ENCODE data around the gene KCTD17.

The KCTD17 gene

GRCh38 chr22:37080838-37081237, 29.3 kb downstream of the KCTD17 start:
- H3K56ac ChIP-seq (ENCODE audit: low read length): no peak overlapping the region
- H3K36me3 ChIP-seq (ENCODE audit: control insufficient read depth, insufficient read depth, low read length): no peaks in the 10 kb centered on the region
- no peaks in the 10 kb centered on the region for H3K79me1 ChIP-seq (ENCODE audit: low read length)
- no CpG with 5 or more reads among the region's 12 CpGs for WGBS (ENCODE audit: extremely low coverage, insufficient coverage, low lambda C conversion rate)
- H2AK5ac ChIP-seq (ENCODE audit: low read length): no peak overlapping the region
- no peak overlapping the region for H2BK120ac ChIP-seq (ENCODE audit: low read depth, low read length)
- no peak overlapping the region for H3K4me2 ChIP-seq (ENCODE audit: low read length)
- no peak overlapping the region for H2BK5ac ChIP-seq (ENCODE audit: low read length)
- H3K79me2 ChIP-seq (ENCODE audit: control insufficient read depth, insufficient read depth, low read length): no peaks in the 10 kb centered on the region
- H3K23ac ChIP-seq (ENCODE audit: low read length): no peak overlapping the region
- no peaks in the 10 kb centered on the region for H3K27me3 ChIP-seq (ENCODE audit: insufficient read depth, low read length, poor library complexity)
- no peak overlapping the region for H2BK15ac ChIP-seq (replicated peaks; ENCODE audit: low read depth)
- no peak overlapping the region for H3K4ac ChIP-seq (ENCODE audit: low read depth, low read length)
- H3K9ac ChIP-seq (ENCODE audit: low read length): no peak overlapping the region
- H3K27ac ChIP-seq (ENCODE audit: low read depth, low read length): no peak overlapping the region
- no peak overlapping the region for H4K8ac ChIP-seq (ENCODE audit: low read depth, low read length)
- H3K4me1 ChIP-seq (ENCODE audit: control insufficient read depth, low read depth, low read length): no peaks in the 10 kb centered on the region
- H4K5ac ChIP-seq (ENCODE audit: low read length): no peak overlapping the region
- no peak for DNase-seq
- no peak overlapping the region for H3K4me3 ChIP-seq (ENCODE audit: low read length)
- no peak overlapping the region for H3K18ac ChIP-seq (ENCODE audit: low read length)

GRCh38 chr22:37082251-37082873, 30.8 kb downstream of the KCTD17 start:
- H3K18ac ChIP-seq (ENCODE audit: low read length): no peak overlapping the region
- H2AK5ac ChIP-seq (ENCODE audit: low read length): no peak overlapping the region
- H3K4me1 ChIP-seq (ENCODE audit: control insufficient read depth, low read depth, low read length): no peaks in the 10 kb centered on the region
- H3K36me3 ChIP-seq (ENCODE audit: control insufficient read depth, insufficient read depth, low read length): no peaks in the 10 kb centered on the region
- H3K27me3 ChIP-seq (ENCODE audit: insufficient read depth, low read length, poor library complexity): no peaks in the 10 kb centered on the region
- WGBS (ENCODE audit: extremely low coverage, insufficient coverage, low lambda C conversion rate): no CpG with 5 or more reads among the region's 10 CpGs
- no peak overlapping the region for H3K4ac ChIP-seq (ENCODE audit: low read depth, low read length)
- no peaks in the 10 kb centered on the region for H3K79me2 ChIP-seq (ENCODE audit: control insufficient read depth, insufficient read depth, low read length)
- H3K9ac ChIP-seq (ENCODE audit: low read length): no peak overlapping the region
- DNase-seq: no peak
- H4K8ac ChIP-seq (ENCODE audit: low read depth, low read length): no peak overlapping the region
- no peak overlapping the region for H3K23ac ChIP-seq (ENCODE audit: low read length)
- H3K79me1 ChIP-seq (ENCODE audit: low read length): no peaks in the 10 kb centered on the region
- H2BK15ac ChIP-seq (replicated peaks; ENCODE audit: low read depth): no peak overlapping the region
- no peak overlapping the region for H3K56ac ChIP-seq (ENCODE audit: low read length)
- no peak overlapping the region for H3K4me3 ChIP-seq (ENCODE audit: low read length)
- H2BK5ac ChIP-seq (ENCODE audit: low read length): no peak overlapping the region
- no peak overlapping the region for H2BK120ac ChIP-seq (ENCODE audit: low read depth, low read length)
- no peak overlapping the region for H3K27ac ChIP-seq (ENCODE audit: low read depth, low read length)
- no peak overlapping the region for H3K4me2 ChIP-seq (ENCODE audit: low read length)
- no peak overlapping the region for H4K5ac ChIP-seq (ENCODE audit: low read length)

- no peak for DNase-seq
- H3K79me1 ChIP-seq (ENCODE audit: low read length): no peaks in the 10 kb centered on the region
- H2BK15ac ChIP-seq (replicated peaks; ENCODE audit: low read depth): no peak overlapping the region
- H3K27me3 ChIP-seq (ENCODE audit: insufficient read depth, low read length, poor library complexity): no peaks in the 10 kb centered on the region
- H2AK5ac ChIP-seq (ENCODE audit: low read length): no peak overlapping the region
- no peaks in the 10 kb centered on the region for H3K4me1 ChIP-seq (ENCODE audit: control insufficient read depth, low read depth, low read length)
- no CpG with 5 or more reads among the region's 6 CpGs for WGBS (ENCODE audit: extremely low coverage, insufficient coverage, low lambda C conversion rate)
- H3K4me2 ChIP-seq (ENCODE audit: low read length): no peak overlapping the region
- no peak overlapping the region for H3K4me3 ChIP-seq (ENCODE audit: low read length)
- no peak overlapping the region for H3K9ac ChIP-seq (ENCODE audit: low read length)
- no peak overlapping the region for H3K4ac ChIP-seq (ENCODE audit: low read depth, low read length)
- H3K79me2 ChIP-seq (ENCODE audit: control insufficient read depth, insufficient read depth, low read length): no peaks in the 10 kb centered on the region
- no peak overlapping the region for H4K5ac ChIP-seq (ENCODE audit: low read length)
- H3K18ac ChIP-seq (ENCODE audit: low read length): no peak overlapping the region
- no peak overlapping the region for H3K56ac ChIP-seq (ENCODE audit: low read length)
- no peak overlapping the region for H2BK5ac ChIP-seq (ENCODE audit: low read length)
- no peak overlapping the region for H4K8ac ChIP-seq (ENCODE audit: low read depth, low read length)
- no peak overlapping the region for H2BK120ac ChIP-seq (ENCODE audit: low read depth, low read length)
- H3K27ac ChIP-seq (ENCODE audit: low read depth, low read length): no peak overlapping the region
- H3K36me3 ChIP-seq (ENCODE audit: control insufficient read depth, insufficient read depth, low read length): no peaks in the 10 kb centered on the region
- no peak overlapping the region for H3K23ac ChIP-seq (ENCODE audit: low read length)
These were observed 32.4 kb downstream of the KCTD17 start for GRCh38 chr22:37083914-37084313.

- Histone ChIP-seq H2BK15ac (replicated peaks; ENCODE audit: low read depth) (no peak overlapping the region), H3K27ac (ENCODE audit: low read depth, low read length) (no peak overlapping the region), H3K4me1 (ENCODE audit: control insufficient read depth, low read depth, low read length) (no peaks in the 10 kb centered on the region), H2BK120ac (ENCODE audit: low read depth, low read length) (no peak overlapping the region), H3K79me2 (ENCODE audit: control insufficient read depth, insufficient read depth, low read length) (no peaks in the 10 kb centered on the region), H3K79me1 (ENCODE audit: low read length) (no peaks in the 10 kb centered on the region), H3K4me2 (ENCODE audit: low read length) (no peak overlapping the region), H2BK5ac (ENCODE audit: low read length) (no peak overlapping the region), H3K4me3 (ENCODE audit: low read length) (no peak overlapping the region), H3K36me3 (ENCODE audit: control insufficient read depth, insufficient read depth, low read length) (no peaks in the 10 kb centered on the region), H3K56ac (ENCODE audit: low read length) (no peak overlapping the region), H4K5ac (ENCODE audit: low read length) (no peak overlapping the region), H4K8ac (ENCODE audit: low read depth, low read length) (no peak overlapping the region), H3K4ac (ENCODE audit: low read depth, low read length) (no peak overlapping the region), H3K9ac (ENCODE audit: low read length) (no peak overlapping the region), H3K27me3 (ENCODE audit: insufficient read depth, low read length, poor library complexity) (no peaks in the 10 kb centered on the region), H2AK5ac (ENCODE audit: low read length) (no peak overlapping the region), H3K23ac (ENCODE audit: low read length) (no peak overlapping the region), H3K18ac (ENCODE audit: low read length) (no peak overlapping the region)
- no CpG with 5 or more reads among the region's 10 CpGs for WGBS (ENCODE audit: extremely low coverage, insufficient coverage, low lambda C conversion rate)
- no peak for DNase-seq
These were observed 32.8 kb downstream of the KCTD17 start for GRCh38 chr22:37084385-37084784.

GRCh38 chr22:37086184-37086583, 34.6 kb downstream of the KCTD17 start:
- no peak overlapping the region for H2BK15ac ChIP-seq (replicated peaks; ENCODE audit: low read depth)
- H2BK120ac ChIP-seq (ENCODE audit: low read depth, low read length): no peak overlapping the region
- no peak overlapping the region for H4K5ac ChIP-seq (ENCODE audit: low read length)
- WGBS (ENCODE audit: extremely low coverage, insufficient coverage, low lambda C conversion rate): no CpG with 5 or more reads among the region's 15 CpGs
- no peak for DNase-seq
- no peaks in the 10 kb centered on the region for H3K4me1 ChIP-seq (ENCODE audit: control insufficient read depth, low read depth, low read length)
- no peak overlapping the region for H3K18ac ChIP-seq (ENCODE audit: low read length)
- no peak overlapping the region for H3K27ac ChIP-seq (ENCODE audit: low read depth, low read length)
- no peak overlapping the region for H3K9ac ChIP-seq (ENCODE audit: low read length)
- no peak overlapping the region for H4K8ac ChIP-seq (ENCODE audit: low read depth, low read length)
- H3K4me2 ChIP-seq (ENCODE audit: low read length): no peak overlapping the region
- no peaks in the 10 kb centered on the region for H3K79me2 ChIP-seq (ENCODE audit: control insufficient read depth, insufficient read depth, low read length)
- H3K36me3 ChIP-seq (ENCODE audit: control insufficient read depth, insufficient read depth, low read length): no peaks in the 10 kb centered on the region
- no peaks in the 10 kb centered on the region for H3K27me3 ChIP-seq (ENCODE audit: insufficient read depth, low read length, poor library complexity)
- no peak overlapping the region for H3K56ac ChIP-seq (ENCODE audit: low read length)
- H3K4ac ChIP-seq (ENCODE audit: low read depth, low read length): no peak overlapping the region
- H3K4me3 ChIP-seq (ENCODE audit: low read length): no peak overlapping the region
- H2AK5ac ChIP-seq (ENCODE audit: low read length): no peak overlapping the region
- H3K23ac ChIP-seq (ENCODE audit: low read length): no peak overlapping the region
- no peak overlapping the region for H2BK5ac ChIP-seq (ENCODE audit: low read length)
- no peaks in the 10 kb centered on the region for H3K79me1 ChIP-seq (ENCODE audit: low read length)

GRCh38 chr22:37088108-37088605, 36.6 kb downstream of the KCTD17 start:
- Histone ChIP-seq H3K4me2 (ENCODE audit: low read length) (no peak overlapping the region), H3K23ac (ENCODE audit: low read length) (no peak overlapping the region), H3K56ac (ENCODE audit: low read length) (no peak overlapping the region), H2AK5ac (ENCODE audit: low read length) (no peak overlapping the region), H3K27me3 (ENCODE audit: insufficient read depth, low read length, poor library complexity) (no peaks in the 10 kb centered on the region), H3K79me1 (ENCODE audit: low read length) (no peaks in the 10 kb centered on the region), H2BK15ac (replicated peaks; ENCODE audit: low read depth) (no peak overlapping the region), H3K79me2 (ENCODE audit: control insufficient read depth, insufficient read depth, low read length) (no peaks in the 10 kb centered on the region), H3K9ac (ENCODE audit: low read length) (no peak overlapping the region), H3K4me1 (ENCODE audit: control insufficient read depth, low read depth, low read length) (no peaks in the 10 kb centered on the region), H2BK5ac (ENCODE audit: low read length) (no peak overlapping the region), H2BK120ac (ENCODE audit: low read depth, low read length) (no peak overlapping the region), H3K36me3 (ENCODE audit: control insufficient read depth, insufficient read depth, low read length) (no peaks in the 10 kb centered on the region), H3K4me3 (ENCODE audit: low read length) (no peak overlapping the region), H4K8ac (ENCODE audit: low read depth, low read length) (no peak overlapping the region), H3K18ac (ENCODE audit: low read length) (no peak overlapping the region), H3K4ac (ENCODE audit: low read depth, low read length) (no peak overlapping the region), H4K5ac (ENCODE audit: low read length) (no peak overlapping the region), H3K27ac (ENCODE audit: low read depth, low read length) (no peak overlapping the region)
- WGBS (ENCODE audit: extremely low coverage, insufficient coverage, low lambda C conversion rate): no CpG with 5 or more reads among the region's 6 CpGs
- peak; percentile 29 for DNase-seq

All from mesendoderm (in vitro differentiated cells).